ENCODE results near the gene ZNF24. TPM values are rescaled to one million over a fixed set of nuclear protein-coding genes. Genes with fewer than 3 reads are reported as not detected.

ZNF24 gene
- total RNA-seq, 1 experiment from 2014 or later, result 56.9 TPM

GRCh38 chr18:35322486-35323458, 21.4 kb downstream of the ZNF24 start:
- no peak for ATAC-seq
- CTCF ChIA-PET, result no interaction called here

DNA sequence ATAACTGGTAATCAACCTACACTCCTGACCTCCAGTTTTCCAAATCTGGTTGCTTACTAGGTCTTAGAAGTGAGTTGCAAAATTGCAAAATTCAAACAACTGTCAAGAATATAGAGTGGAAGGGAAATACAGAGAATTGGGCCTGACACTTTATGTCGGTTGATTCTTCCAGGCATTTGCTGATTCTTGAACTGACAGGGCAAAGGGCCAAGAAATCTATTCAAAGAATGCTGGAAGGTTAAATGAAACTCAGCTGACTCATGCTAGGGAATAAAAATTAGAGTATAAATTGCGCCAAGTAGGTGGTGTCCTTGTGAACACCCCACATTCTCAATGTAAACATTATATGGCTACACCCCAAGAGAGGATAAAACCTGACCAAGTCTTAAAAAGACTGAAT, 32.7 kb downstream of the ZNF24 start:
- DNase-seq (ENCODE audit: low spot score), result no peak
- Mint-ChIP-seq H3K4me1 (no peaks in the 10 kb centered on the region), H3K9me3 (peaks cover 34% of the 10 kb centered on the region), H3K36me3 (peaks cover 29% of the 10 kb centered on the region), H3K27ac (no peak overlapping the region), H3K4me3 (no peak overlapping the region), H3K27me3 (ENCODE audit: low read depth) (peaks cover 12% of the 10 kb centered on the region)
- ChIA-PET CTCF (no interaction called here), POLR2A (interaction anchor here (0.7 kb wide), 1 partner anchor 30 kb away, joined by 4 read pairs; no protein-coding TSS in a partner anchor)
- ATAC-seq, result no peak
- TF ChIP-seq TEAD4 (CRISPR knock-in tag; IDR thresholded peaks at IDR 0.05) (no peak), GABPB1 (CRISPR knock-in tag; IDR thresholded peaks at IDR 0.05) (no peak)
- TF ChIP-seq, protein P1, sequence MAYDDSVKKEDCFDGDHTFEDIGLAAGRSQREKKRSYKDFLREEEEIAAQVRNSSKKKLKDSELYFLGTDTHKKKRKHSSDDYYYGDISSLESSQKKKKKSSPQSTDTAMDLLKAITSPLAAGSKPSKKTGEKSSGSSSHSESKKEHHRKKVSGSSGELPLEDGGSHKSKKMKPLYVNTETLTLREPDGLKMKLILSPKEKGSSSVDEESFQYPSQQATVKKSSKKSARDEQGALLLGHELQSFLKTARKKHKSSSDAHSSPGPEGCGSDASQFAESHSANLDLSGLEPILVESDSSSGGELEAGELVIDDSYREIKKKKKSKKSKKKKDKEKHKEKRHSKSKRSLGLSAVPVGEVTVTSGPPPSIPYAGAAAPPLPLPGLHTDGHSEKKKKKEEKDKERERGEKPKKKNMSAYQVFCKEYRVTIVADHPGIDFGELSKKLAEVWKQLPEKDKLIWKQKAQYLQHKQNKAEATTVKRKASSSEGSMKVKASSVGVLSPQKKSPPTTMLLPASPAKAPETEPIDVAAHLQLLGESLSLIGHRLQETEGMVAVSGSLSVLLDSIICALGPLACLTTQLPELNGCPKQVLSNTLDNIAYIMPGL (CRISPR knock-in tag; IDR thresholded peaks at IDR 0.05), result no peak

More at GRCh38 chr18:35322486-35323458, 21.4 kb downstream of the ZNF24 start:
- H3K27me3 Mint-ChIP-seq (ENCODE audit: low read depth), result peaks cover 4% of the 10 kb centered on the region
- DNase-seq (ENCODE audit: low spot score), result no peak
- POLR2A ChIA-PET, result interaction anchor here (0.6 kb wide), 1 partner anchor 9 kb away, joined by 3 read pairs; no protein-coding TSS in a partner anchor
- no peaks in the 10 kb centered on the region for H3K9me3 Mint-ChIP-seq
- TF ChIP-seq ZNF138 (CRISPR knock-in tag; conservative IDR thresholded peaks at IDR 0.05) (no peak), ZNF671 (CRISPR knock-in tag; IDR thresholded peaks at IDR 0.05) (no peak), NFE2L1 (CRISPR knock-in tag; IDR thresholded peaks at IDR 0.05) (no peak), ZNF416 (CRISPR knock-in tag; IDR thresholded peaks at IDR 0.05) (no peak), FOXP1 (CRISPR knock-in tag; IDR thresholded peaks at IDR 0.05; ENCODE audit: borderline replicate concordance) (no peak)
- TF ChIP-seq, protein P2, sequence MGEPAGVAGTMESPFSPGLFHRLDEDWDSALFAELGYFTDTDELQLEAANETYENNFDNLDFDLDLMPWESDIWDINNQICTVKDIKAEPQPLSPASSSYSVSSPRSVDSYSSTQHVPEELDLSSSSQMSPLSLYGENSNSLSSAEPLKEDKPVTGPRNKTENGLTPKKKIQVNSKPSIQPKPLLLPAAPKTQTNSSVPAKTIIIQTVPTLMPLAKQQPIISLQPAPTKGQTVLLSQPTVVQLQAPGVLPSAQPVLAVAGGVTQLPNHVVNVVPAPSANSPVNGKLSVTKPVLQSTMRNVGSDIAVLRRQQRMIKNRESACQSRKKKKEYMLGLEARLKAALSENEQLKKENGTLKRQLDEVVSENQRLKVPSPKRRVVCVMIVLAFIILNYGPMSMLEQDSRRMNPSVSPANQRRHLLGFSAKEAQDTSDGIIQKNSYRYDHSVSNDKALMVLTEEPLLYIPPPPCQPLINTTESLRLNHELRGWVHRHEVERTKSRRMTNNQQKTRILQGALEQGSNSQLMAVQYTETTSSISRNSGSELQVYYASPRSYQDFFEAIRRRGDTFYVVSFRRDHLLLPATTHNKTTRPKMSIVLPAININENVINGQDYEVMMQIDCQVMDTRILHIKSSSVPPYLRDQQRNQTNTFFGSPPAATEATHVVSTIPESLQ (CRISPR knock-in tag; IDR thresholded peaks at IDR 0.05), result no peak
- TF ChIP-seq, protein P3, sequence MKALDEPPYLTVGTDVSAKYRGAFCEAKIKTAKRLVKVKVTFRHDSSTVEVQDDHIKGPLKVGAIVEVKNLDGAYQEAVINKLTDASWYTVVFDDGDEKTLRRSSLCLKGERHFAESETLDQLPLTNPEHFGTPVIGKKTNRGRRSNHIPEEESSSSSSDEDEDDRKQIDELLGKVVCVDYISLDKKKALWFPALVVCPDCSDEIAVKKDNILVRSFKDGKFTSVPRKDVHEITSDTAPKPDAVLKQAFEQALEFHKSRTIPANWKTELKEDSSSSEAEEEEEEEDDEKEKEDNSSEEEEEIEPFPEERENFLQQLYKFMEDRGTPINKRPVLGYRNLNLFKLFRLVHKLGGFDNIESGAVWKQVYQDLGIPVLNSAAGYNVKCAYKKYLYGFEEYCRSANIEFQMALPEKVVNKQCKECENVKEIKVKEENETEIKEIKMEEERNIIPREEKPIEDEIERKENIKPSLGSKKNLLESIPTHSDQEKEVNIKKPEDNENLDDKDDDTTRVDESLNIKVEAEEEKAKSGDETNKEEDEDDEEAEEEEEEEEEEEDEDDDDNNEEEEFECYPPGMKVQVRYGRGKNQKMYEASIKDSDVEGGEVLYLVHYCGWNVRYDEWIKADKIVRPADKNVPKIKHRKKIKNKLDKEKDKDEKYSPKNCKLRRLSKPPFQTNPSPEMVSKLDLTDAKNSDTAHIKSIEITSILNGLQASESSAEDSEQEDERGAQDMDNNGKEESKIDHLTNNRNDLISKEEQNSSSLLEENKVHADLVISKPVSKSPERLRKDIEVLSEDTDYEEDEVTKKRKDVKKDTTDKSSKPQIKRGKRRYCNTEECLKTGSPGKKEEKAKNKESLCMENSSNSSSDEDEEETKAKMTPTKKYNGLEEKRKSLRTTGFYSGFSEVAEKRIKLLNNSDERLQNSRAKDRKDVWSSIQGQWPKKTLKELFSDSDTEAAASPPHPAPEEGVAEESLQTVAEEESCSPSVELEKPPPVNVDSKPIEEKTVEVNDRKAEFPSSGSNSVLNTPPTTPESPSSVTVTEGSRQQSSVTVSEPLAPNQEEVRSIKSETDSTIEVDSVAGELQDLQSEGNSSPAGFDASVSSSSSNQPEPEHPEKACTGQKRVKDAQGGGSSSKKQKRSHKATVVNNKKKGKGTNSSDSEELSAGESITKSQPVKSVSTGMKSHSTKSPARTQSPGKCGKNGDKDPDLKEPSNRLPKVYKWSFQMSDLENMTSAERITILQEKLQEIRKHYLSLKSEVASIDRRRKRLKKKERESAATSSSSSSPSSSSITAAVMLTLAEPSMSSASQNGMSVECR (CRISPR knock-in tag; IDR thresholded peaks at IDR 0.05; ENCODE audit: borderline replicate concordance), result no peak
- TF ChIP-seq, protein P4, sequence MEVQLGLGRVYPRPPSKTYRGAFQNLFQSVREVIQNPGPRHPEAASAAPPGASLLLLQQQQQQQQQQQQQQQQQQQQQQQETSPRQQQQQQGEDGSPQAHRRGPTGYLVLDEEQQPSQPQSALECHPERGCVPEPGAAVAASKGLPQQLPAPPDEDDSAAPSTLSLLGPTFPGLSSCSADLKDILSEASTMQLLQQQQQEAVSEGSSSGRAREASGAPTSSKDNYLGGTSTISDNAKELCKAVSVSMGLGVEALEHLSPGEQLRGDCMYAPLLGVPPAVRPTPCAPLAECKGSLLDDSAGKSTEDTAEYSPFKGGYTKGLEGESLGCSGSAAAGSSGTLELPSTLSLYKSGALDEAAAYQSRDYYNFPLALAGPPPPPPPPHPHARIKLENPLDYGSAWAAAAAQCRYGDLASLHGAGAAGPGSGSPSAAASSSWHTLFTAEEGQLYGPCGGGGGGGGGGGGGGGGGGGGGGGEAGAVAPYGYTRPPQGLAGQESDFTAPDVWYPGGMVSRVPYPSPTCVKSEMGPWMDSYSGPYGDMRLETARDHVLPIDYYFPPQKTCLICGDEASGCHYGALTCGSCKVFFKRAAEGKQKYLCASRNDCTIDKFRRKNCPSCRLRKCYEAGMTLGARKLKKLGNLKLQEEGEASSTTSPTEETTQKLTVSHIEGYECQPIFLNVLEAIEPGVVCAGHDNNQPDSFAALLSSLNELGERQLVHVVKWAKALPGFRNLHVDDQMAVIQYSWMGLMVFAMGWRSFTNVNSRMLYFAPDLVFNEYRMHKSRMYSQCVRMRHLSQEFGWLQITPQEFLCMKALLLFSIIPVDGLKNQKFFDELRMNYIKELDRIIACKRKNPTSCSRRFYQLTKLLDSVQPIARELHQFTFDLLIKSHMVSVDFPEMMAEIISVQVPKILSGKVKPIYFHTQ (CRISPR knock-in tag; IDR thresholded peaks at IDR 0.05), result no peak
- no peaks in the 10 kb centered on the region for H3K36me3 Mint-ChIP-seq
- H3K27ac Mint-ChIP-seq, result no peak overlapping the region
- no peak overlapping the region for H3K4me3 Mint-ChIP-seq
- H3K4me1 Mint-ChIP-seq, result peaks cover 9% of the 10 kb centered on the region

Data from WTC11 (cell line).